Pancreas (tissue), 10 donors: ENCODE results near the gene TTC39C. TPM values are rescaled to one million over a fixed set of nuclear protein-coding genes. Genes with fewer than 3 reads are reported as not detected.

Experiments used
- ATAC-seq, 4 donors: fragments of 200-7000 bp; cut with Tn5 transposase; one replicate each; pipeline versions ENCODE4 v1.8.0 to v1.9.1; 2020; ENCODE audit warnings: mild to moderate bottlenecking in 4 of 4, moderate library complexity in 4 of 4
- DNase-seq, 6 donors: peaks; one replicate each; pipeline ENCODE4 v3.0.0-alpha.2; 2020
- FAIRE-seq: peaks from 2 replicates; lab custom pipeline; 2012; peaks lifted over from hg19 to GRCh38; lab: Jason Lieb, UNC
- H3K27ac ChIP-seq, 4 donors: fragments of 200-600 bp; sonication (generic); 1 replicate in 3 of 4; 2 replicates in 1 of 4; pipeline versions ENCODE4 v1.5.0 to v1.8.0; 2020
- H3K27me3 ChIP-seq, 4 donors: fragments of 200-600 bp; one replicate each; pipeline ENCODE4 v1.8.0; 2021
- H3K36me3 ChIP-seq, 3 donors: fragments of 200-600 bp; sonication (generic) in 1 of 3; one replicate each; pipeline versions ENCODE4 v1.5.0 to v1.8.0; 2020 to 2021
- H3K4me1 ChIP-seq, 3 donors: fragments of 200-600 bp; one replicate each; pipeline ENCODE4 v1.8.0; 2021
- H3K4me3 ChIP-seq, 4 donors: fragments of 200-600 bp; sonication (generic) in 2 of 4; one replicate each; pipeline versions ENCODE4 v1.5.0 to v1.8.0; 2020 to 2021
- H3K9me3 ChIP-seq, 4 donors: fragments of 200-600 bp; one replicate each; pipeline ENCODE4 v1.8.0; 2021
- WGBS, 2 donors: extraction: QIAGEN DNeasy Blood & Tissue Kit; methylation state at CpG; one replicate each; pipeline ENCODE4 v1.1.7; 2013; 5-methylcytosine and 5-hydroxymethylcytosine counted together
- intact Hi-C, 3 donors: fragments of 100-400 bp; cut with DNase I; formaldehyde crosslinking; loops; one replicate each; pipeline versions ENCODE4 v1.11.1 to v1.14.2; 2022
- polyA plus RNA-seq, 2 donors: library from polyadenylated mRNA; stranded (reverse); fragments of 200-250 nt; gene quantifications; one replicate each; pipeline ENCODE4 v1.2.3, GENCODE V29; 2013
- total RNA-seq, 6 donors: library from RNA; stranded (reverse); fragmentation: NEBNext Ultra II Directional in 4 of 6; extraction: Animal tissue kit (Norgen Biotek cat#: 25700) in 4 of 6; gene quantifications; one replicate each; pipeline versions ENCODE4 v1.2.1 to v1.2.4, GENCODE V29; 2021 to 2023
- TF ChIP-seq, protein P1 (sequence below), 4 donors: fragments of 200-600 bp; sonication (generic) in 3 of 4; IDR thresholded peaks; one replicate each; pipeline versions ENCODE4 v1.5.0 to v1.8.0; 2021; ENCODE audit warnings: antibody characterized with exemption in 4 of 4
- donor health status: healthy with polysubstance abuse.
- donor health status: DM: no; HTN: no; CAD: no; lungs with moderate emphysema.
- donor health status: DM: no; HTN: no; CAD: no.
- donor health status: control.
- donor health status: control.
- donor health status: Bipolar disorder and iron deficiency.
- donor health status: DM: yes; HTN: yes; CAD: no.
- donor health status: DM: no; HTN: no; CAD: no.
- donor health status: DM: no; HTN: no; CAD: no.
- donor health status: DM: yes; HTN: yes; CAD: no.

Gene TTC39C
- total and polyA plus RNA-seq, 8 donors = 10.1 to 27.1 (median 14.2) TPM

DNA sequence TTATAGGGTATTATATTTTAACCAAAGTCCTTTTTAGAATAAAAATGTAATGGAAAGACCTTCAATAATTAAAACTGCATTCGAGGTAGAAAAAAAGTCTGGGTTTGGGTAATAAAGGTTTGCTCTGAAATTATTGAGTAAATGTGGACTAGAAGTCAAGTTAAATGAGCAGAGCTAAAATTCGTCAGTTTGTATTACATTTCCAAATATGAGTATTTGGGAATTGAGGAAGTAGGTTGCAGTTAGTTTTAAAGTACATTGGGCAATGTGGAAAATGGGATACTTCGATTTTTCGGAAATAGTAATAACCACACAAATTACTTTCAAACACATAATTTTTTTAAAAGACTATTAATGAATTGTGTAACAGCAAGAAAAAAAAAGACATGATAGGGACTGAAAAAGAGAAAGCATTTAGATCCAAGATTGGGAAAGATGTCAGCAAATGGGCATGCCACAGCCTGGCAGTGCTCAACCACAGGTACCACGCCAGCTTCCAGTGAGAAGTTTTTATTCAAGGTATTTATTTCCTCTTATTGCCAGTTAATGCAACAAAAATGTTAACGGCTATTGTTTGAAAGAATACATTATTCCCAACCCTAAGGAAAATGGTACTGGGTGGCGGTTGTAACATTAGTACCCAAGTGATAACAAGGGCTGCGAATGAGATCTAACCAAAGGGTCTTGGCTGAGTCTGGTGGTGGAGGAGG is 50.0 kb downstream of the TTC39C start:
- H3K36me3 ChIP-seq = peaks cover 0 to 4% (median 0%) of the 10 kb centered on the region in 3 donors
- no peaks in the 10 kb centered on the region for H3K9me3 ChIP-seq
- TF ChIP-seq, protein P1, sequence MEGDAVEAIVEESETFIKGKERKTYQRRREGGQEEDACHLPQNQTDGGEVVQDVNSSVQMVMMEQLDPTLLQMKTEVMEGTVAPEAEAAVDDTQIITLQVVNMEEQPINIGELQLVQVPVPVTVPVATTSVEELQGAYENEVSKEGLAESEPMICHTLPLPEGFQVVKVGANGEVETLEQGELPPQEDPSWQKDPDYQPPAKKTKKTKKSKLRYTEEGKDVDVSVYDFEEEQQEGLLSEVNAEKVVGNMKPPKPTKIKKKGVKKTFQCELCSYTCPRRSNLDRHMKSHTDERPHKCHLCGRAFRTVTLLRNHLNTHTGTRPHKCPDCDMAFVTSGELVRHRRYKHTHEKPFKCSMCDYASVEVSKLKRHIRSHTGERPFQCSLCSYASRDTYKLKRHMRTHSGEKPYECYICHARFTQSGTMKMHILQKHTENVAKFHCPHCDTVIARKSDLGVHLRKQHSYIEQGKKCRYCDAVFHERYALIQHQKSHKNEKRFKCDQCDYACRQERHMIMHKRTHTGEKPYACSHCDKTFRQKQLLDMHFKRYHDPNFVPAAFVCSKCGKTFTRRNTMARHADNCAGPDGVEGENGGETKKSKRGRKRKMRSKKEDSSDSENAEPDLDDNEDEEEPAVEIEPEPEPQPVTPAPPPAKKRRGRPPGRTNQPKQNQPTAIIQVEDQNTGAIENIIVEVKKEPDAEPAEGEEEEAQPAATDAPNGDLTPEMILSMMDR (IDR thresholded peaks at IDR 0.05) = no peak
- no peak for DNase-seq
- no peak overlapping the region for H3K27ac ChIP-seq
- 94 to 96% methylated on average over 8 of the region's 8 CpGs for WGBS, 2 donors
- no peak for FAIRE-seq
- H3K4me3 ChIP-seq = no peak overlapping the region
- peaks cover 0 to 10% (median 6%) of the 10 kb centered on the region in 3 donors for H3K4me1 ChIP-seq
- ATAC-seq = no peak
- intact Hi-C loops = no loop called here
- H3K27me3 ChIP-seq = no peaks in the 10 kb centered on the region

DNA sequence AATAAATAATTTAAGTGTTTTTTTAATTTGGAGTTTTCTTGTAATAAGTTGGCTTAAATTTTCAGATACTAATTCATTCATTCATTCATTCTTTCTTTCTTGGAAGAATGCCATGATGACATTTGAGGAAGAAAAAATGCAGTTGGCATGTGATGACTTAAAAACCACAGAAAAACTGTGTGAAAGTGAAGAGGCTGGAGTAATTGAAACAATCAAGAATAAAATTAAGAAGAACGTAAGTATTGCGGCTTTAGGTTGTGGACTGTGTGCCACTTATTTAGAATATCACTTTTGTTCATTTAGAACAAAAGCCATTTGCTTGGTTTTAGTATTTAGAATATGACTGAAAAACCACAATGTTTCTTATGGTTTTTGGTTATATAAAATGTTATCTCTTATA is 51.4 kb downstream of the TTC39C start:
- WGBS, 2 donors = 95 to 99% methylated on average over 2 of the region's 2 CpGs
- H3K9me3 ChIP-seq = no peaks in the 10 kb centered on the region
- TF ChIP-seq, protein P1 (IDR thresholded peaks at IDR 0.05) = no peak
- no peak for ATAC-seq
- peaks cover 0 to 10% (median 6%) of the 10 kb centered on the region in 3 donors for H3K4me1 ChIP-seq
- H3K27ac ChIP-seq = no peak overlapping the region
- intact Hi-C loops = no loop called here
- DNase-seq = no peak
- FAIRE-seq = no peak
- no peaks in the 10 kb centered on the region for H3K27me3 ChIP-seq
- no peak overlapping the region for H3K4me3 ChIP-seq
- H3K36me3 ChIP-seq = peaks cover 0 to 4% (median 0%) of the 10 kb centered on the region in 3 donors

DNA sequence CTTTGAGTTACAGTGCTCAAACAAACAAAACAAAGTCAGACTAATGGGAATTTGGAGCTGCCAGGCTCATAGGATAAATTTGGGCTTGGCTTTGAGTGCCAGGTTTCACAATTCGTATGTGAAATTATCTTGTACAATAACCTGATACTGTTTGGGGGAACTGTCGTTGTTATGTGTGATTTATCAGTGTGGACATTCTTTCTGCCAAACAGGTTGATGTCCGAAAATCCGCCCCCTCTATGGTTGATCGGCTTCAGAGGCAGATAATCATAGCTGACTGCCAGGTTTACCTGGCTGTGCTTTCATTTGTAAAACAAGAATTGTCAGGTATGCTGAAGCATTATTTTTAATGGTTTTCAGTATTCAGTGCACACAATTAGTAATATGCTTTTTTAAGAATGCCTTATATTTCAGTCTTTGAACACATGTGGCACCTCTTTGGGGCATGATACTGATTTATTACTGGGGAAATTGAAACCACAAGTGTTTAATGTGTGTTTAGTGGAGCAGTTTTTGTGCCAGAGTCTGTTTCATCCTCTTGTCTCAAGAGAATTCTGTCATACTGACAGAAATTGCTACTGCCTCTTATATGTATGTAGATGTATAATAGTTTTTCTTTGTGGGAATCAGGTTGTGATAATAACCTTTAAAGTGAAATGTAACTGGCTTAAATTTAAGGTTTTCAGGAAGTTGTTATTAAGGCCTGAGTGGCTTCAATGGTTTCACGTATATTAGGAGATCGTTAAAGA is 54.6 kb downstream of the TTC39C start:
- intact Hi-C loops = no loop called here
- Histone ChIP-seq H3K27ac (no peak overlapping the region), H3K4me1 (peaks cover 0 to 7% (median 0%) of the 10 kb centered on the region in 3 donors), H3K9me3 (no peaks in the 10 kb centered on the region), H3K36me3 (peaks cover 0 to 4% (median 0%) of the 10 kb centered on the region in 3 donors), H3K4me3 (no peak overlapping the region), H3K27me3 (no peaks in the 10 kb centered on the region)
- DNase-seq (no peak), ATAC-seq (peak in 1 of 4 donors; percentile 35), FAIRE-seq (no peak)
- TF ChIP-seq, protein P1 (IDR thresholded peaks at IDR 0.05) = no peak
- 42 to 48% methylated on average over 7 of the region's 7 CpGs for WGBS, 2 donors

DNA sequence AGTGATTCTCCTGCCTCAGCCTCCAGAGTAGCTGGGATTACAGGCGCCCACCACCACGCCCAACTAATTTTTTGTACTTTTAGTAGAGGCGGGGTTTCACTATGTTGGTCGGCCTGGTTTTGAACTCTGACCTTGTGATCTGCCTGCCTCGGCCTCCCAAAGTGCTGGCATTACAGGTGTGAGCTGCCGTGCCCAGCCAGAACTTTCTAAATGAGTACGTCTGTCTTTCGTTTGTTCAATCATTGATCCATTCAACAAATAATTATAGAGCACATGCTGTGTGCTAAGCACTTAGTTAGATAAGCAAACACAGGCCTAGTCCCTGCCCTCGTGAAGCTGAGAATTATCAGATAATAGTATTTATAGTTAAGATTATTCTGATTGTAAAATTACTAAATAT is 56.5 kb downstream of the TTC39C start:
- no peaks in the 10 kb centered on the region for H3K9me3 ChIP-seq
- TF ChIP-seq, protein P1 (IDR thresholded peaks at IDR 0.05) = no peak
- intact Hi-C loops = no loop called here
- no peak overlapping the region for H3K4me3 ChIP-seq
- peaks cover 0 to 4% (median 0%) of the 10 kb centered on the region in 3 donors for H3K36me3 ChIP-seq
- H3K4me1 ChIP-seq = peaks cover 0 to 7% (median 0%) of the 10 kb centered on the region in 3 donors
- no peaks in the 10 kb centered on the region for H3K27me3 ChIP-seq
- no peak overlapping the region for H3K27ac ChIP-seq
- DNase-seq = no peak
- no peak for ATAC-seq
- 50 to 55% methylated on average over 9 of the region's 9 CpGs for WGBS, 2 donors
- FAIRE-seq = no peak
